BE2C (cell line): Measurements from ENCODE around the gene AXIN1.
"Not testable (repeated sequence)": the region's sequence is repeated elsewhere in the genome, so short reads cannot be mapped to it uniquely, and the experiment has no call there.

Experiments
- DNase-seq: peaks from one replicate; pipeline ENCODE4 v3.0.0-alpha.2; 2020
- H3K27me3 ChIP-seq: fragments of 250-450 bp; sonication (Bioruptor Pico); 2 replicates; pipeline ENCODE4 v1.5.1; 2020; ENCODE audit warnings: mild to moderate bottlenecking
- H3K36me3 ChIP-seq: fragments of 250-450 bp; sonication (Bioruptor Pico); 2 replicates; pipeline ENCODE4 v1.5.1; 2020; ENCODE audit warnings: mild to moderate bottlenecking
- H3K4me1 ChIP-seq: fragments of 250-450 bp; sonication (Bioruptor Pico); 2 replicates; pipeline ENCODE4 v1.5.1; 2020
- H3K4me3 ChIP-seq: 2 replicates; pipeline ENCODE4 v1.5.1; 2011; ENCODE audit warnings: low read depth, low read length
- H3K9me3 ChIP-seq: fragments of 250-450 bp; sonication (Bioruptor Pico); 2 replicates; pipeline ENCODE4 v1.5.1; 2020
- CTCF ChIP-seq: IDR thresholded peaks from 2 replicates; pipeline ENCODE4 v1.5.1; 2012; ENCODE audit warnings: mild to moderate bottlenecking, low read depth, low read length

Gene AXIN1

GRCh38 chr16:392450-393030, 40.0 kb upstream of the AXIN1 start:
- H3K9me3 ChIP-seq = no peaks in the 10 kb centered on the region
- no peaks in the 10 kb centered on the region for H3K36me3 ChIP-seq
- H3K4me3 ChIP-seq = no peak overlapping the region
- no peak for DNase-seq
- TF ChIP-seq CTCF = no peak
- H3K27me3 ChIP-seq = no peaks in the 10 kb centered on the region
- H3K4me1 ChIP-seq = 0 out of 2 replicates have a peak, but pooled peaks cover 3% of the 10 kb centered on the region

GRCh38 chr16:391885-392335, 39.4 kb upstream of the AXIN1 start:
- Histone ChIP-seq H3K27me3 (no peaks in the 10 kb centered on the region), H3K4me3 (no peak overlapping the region), H3K9me3 (no peaks in the 10 kb centered on the region), H3K36me3 (no peaks in the 10 kb centered on the region), H3K4me1 (0 out of 2 replicates have a peak, but pooled peaks cover 3% of the 10 kb centered on the region)
- TF ChIP-seq CTCF = peak; percentile 99
- DNase-seq = peak; percentile 85

- Histone ChIP-seq H3K27me3 (no peaks in the 10 kb centered on the region), H3K36me3 (no peaks in the 10 kb centered on the region), H3K9me3 (no peaks in the 10 kb centered on the region), H3K4me3 (no peak overlapping the region), H3K4me1 (no peaks in the 10 kb centered on the region)
- no peak for TF ChIP-seq CTCF
- DNase-seq = no peak
Measured at GRCh38 chr16:389352-389751, 36.8 kb upstream of the AXIN1 start.

GRCh38 chr16:387761-388666, 35.5 kb upstream of the AXIN1 start:
- H3K9me3 ChIP-seq, H3K36me3 ChIP-seq, DNase-seq, H3K4me3 ChIP-seq, H3K27me3 ChIP-seq, H3K4me1 ChIP-seq: not testable (repeated sequence)

GRCh38 chr16:386641-387156, 34.2 kb upstream of the AXIN1 start:
- Histone ChIP-seq H3K4me1 (no peaks in the 10 kb centered on the region), H3K36me3 (no peaks in the 10 kb centered on the region), H3K27me3 (no peaks in the 10 kb centered on the region), H3K9me3 (no peaks in the 10 kb centered on the region), H3K4me3 (no peak overlapping the region)
- no peak for DNase-seq
- TF ChIP-seq CTCF = no peak

- TF ChIP-seq CTCF = no peak
- Histone ChIP-seq H3K4me1 (no peaks in the 10 kb centered on the region), H3K36me3 (no peaks in the 10 kb centered on the region), H3K4me3 (no peak overlapping the region), H3K27me3 (no peaks in the 10 kb centered on the region), H3K9me3 (no peaks in the 10 kb centered on the region)
- DNase-seq = peak; percentile 12
Measured at GRCh38 chr16:383326-384051, 31.0 kb upstream of the AXIN1 start.
